Right lobe of liver (tissue), 6 donors: ENCODE results near the gene AADAC. TPM values are rescaled to one million over a fixed set of nuclear protein-coding genes. Genes with fewer than 3 reads are reported as not detected.
"Not testable (repeated sequence)": the region's sequence is repeated elsewhere in the genome, so short reads cannot be mapped to it uniquely, and the experiment has no call there.

ENCODE experiments used
- ATAC-seq, 4 donors: fragments of 200-7000 bp; cut with Tn5 transposase; one replicate each; pipeline ENCODE4 v1.9.1; 2020; ENCODE audit warnings: mild to moderate bottlenecking in 4 of 4, moderate library complexity in 4 of 4
- DNase-seq, 3 donors: peaks; one replicate each; pipeline ENCODE4 v3.0.0-alpha.2; 2020
- H3K27ac ChIP-seq, 3 donors: fragments of 200-600 bp; one replicate each; pipeline ENCODE4 v1.8.0; 2022
- H3K27me3 ChIP-seq, 2 donors: fragments of 200-600 bp; one replicate each; pipeline ENCODE4 v1.8.0; 2022
- H3K36me3 ChIP-seq, 4 donors: fragments of 200-600 bp; sonication (generic) in 1 of 4; one replicate each; pipeline versions ENCODE4 v1.5.1 to v1.8.0; 2017 to 2022; ENCODE audit warnings: control low read depth in 1 of 4
- H3K4me1 ChIP-seq, 4 donors: fragments of 200-600 bp; sonication (generic) in 1 of 4; one replicate each; pipeline versions ENCODE4 v1.5.1 to v1.8.0; 2017 to 2022; ENCODE audit warnings: control low read depth in 1 of 4
- H3K4me3 ChIP-seq, 3 donors: fragments of 200-600 bp; one replicate each; pipeline ENCODE4 v1.8.0; 2022
- H3K9me3 ChIP-seq, 4 donors: fragments of 200-600 bp; sonication (generic) in 1 of 4; one replicate each; pipeline versions ENCODE4 v1.5.1 to v1.8.0; 2017 to 2022; ENCODE audit warnings: control low read depth in 1 of 4
- POLR2A ChIP-seq: fragments of 450-650 bp; IDR thresholded peaks from one replicate; pipeline ENCODE4 v1.6.1; 2017; ENCODE audit warnings: antibody characterized with exemption, mild to moderate bottlenecking
- WGBS: methylation state at CpG from one replicate; pipeline ENCODE4 v1.1.6; 2018; ENCODE audit warnings: low coverage, low lambda C conversion rate; ENCODE audit not compliant: insufficient coverage; ENCODE audit errors: missing lambda C conversion rate; 5-methylcytosine and 5-hydroxymethylcytosine counted together
- intact Hi-C, 2 donors: fragments of 100-400 bp; cut with DNase I; formaldehyde crosslinking; loops; one replicate each; pipeline versions ENCODE4 v1.11.2 to v1.14.1; 2022
- total RNA-seq, 6 experiments: library from RNA; depleted of rRNA in 2 of 6; stranded (reverse); fragments of >200 nt in 2 of 6; fragmentation: NEBNext Ultra II Directional in 3 of 6; extraction: Animal tissue kit (Norgen Biotek cat#: 25700) in 3 of 6; gene quantifications; one replicate each; pipeline versions ENCODE4 v1.1.0 to v1.2.4, GENCODE V29; 2016 to 2023
- TF ChIP-seq, protein P1 (sequence below), 4 donors: fragments of 200-600 bp in 3 of 4; fragments of 450-650 bp in 1 of 4; IDR thresholded peaks; one replicate each; pipeline versions ENCODE4 v1.5.1 to v1.8.0; 2016 to 2022; ENCODE audit warnings: antibody characterized with exemption in 4 of 4, mild to moderate bottlenecking in 2 of 4
- donor health status: DM: no; HTN: yes; CAD: no.
- donor health status: DM: no; HTN: no; CAD: no.
- donor health status: DM: no; HTN: no; CAD: no.
- donor health status: DM: no; HTN: yes; CAD: no.
- donor health status: DM: no; HTN: yes; CAD: no.

AADAC gene
- total RNA-seq, 6 experiments from 2014 or later = 160 to 275 (median 229) TPM

DNA sequence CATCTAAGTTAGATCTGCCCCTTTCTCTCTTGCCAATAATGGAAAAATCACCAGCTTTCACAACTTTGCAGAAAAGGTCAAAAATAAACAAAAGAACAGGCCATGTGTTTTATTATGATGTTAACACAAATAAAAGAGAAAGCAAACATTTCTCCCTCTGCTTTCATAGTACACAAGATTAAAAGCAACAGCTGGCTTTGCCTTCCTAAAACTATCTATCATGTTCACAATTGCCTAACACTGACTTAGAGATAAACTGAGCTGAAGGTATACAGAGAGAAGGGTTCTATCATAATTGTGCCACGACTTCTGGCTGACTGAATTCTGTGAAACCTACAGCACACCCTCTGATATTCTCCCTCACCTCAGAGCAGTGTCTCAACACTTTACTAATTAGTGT, 29.4 kb downstream of the AADAC start:
- Histone ChIP-seq H3K4me3 (no peak overlapping the region), H3K27me3 (no peaks in the 10 kb centered on the region), H3K4me1 (peaks cover 0 to 23% (median 1%) of the 10 kb centered on the region in 4 donors), H3K27ac (peak overlapping the region in 1 of 3 donors; percentile 47), H3K36me3 (no peaks in the 10 kb centered on the region), H3K9me3 (no peaks in the 10 kb centered on the region)
- DNase-seq (no peak), ATAC-seq (peak; percentile 82 to 92 (median 87))
- WGBS = 8% methylated on average over 1 of the region's 1 CpG
- intact Hi-C loops = loop anchor here in 1 of 2 donors (10.0 kb wide), 1 partner anchor 398 kb away; no protein-coding TSS in a partner anchor
- no peak for TF ChIP-seq POLR2A
- TF ChIP-seq, protein P1, sequence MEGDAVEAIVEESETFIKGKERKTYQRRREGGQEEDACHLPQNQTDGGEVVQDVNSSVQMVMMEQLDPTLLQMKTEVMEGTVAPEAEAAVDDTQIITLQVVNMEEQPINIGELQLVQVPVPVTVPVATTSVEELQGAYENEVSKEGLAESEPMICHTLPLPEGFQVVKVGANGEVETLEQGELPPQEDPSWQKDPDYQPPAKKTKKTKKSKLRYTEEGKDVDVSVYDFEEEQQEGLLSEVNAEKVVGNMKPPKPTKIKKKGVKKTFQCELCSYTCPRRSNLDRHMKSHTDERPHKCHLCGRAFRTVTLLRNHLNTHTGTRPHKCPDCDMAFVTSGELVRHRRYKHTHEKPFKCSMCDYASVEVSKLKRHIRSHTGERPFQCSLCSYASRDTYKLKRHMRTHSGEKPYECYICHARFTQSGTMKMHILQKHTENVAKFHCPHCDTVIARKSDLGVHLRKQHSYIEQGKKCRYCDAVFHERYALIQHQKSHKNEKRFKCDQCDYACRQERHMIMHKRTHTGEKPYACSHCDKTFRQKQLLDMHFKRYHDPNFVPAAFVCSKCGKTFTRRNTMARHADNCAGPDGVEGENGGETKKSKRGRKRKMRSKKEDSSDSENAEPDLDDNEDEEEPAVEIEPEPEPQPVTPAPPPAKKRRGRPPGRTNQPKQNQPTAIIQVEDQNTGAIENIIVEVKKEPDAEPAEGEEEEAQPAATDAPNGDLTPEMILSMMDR (IDR thresholded peaks at IDR 0.05) = no peak

DNA sequence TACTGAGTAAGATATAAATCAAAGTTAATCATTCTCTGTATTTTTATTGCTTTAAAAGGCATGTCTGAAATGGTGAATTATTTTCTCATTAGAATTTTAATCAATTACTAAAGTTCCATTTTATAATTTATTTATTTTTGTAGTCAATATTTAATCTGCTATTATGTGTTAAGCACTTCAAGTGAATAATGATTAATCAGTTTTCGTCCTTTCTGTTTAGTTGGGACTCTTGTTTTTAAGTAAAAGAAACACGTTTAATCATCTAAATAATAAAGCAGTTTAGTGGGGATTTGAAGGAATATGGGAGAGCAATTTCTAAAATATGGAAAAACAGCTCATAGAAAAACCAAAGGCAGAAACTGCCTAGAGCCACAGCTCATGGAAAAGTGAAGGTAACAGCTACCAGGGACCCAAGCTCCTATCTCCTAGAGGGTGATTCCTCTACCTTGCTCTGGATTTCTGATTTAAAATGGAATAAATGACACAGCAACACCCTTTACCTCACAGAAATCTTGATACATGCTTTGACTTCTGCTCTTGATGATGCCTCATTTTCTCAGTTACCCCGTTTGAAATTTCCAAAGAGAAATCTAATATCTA, 31.5 kb downstream of the AADAC start:
- DNase-seq (no peak), ATAC-seq (peak; percentile 36 to 61 (median 48))
- H3K4me3 ChIP-seq = peak overlapping the region in 1 of 3 donors; percentile 18
- H3K36me3 ChIP-seq = no peaks in the 10 kb centered on the region
- no peaks in the 10 kb centered on the region for H3K9me3 ChIP-seq
- no peaks in the 10 kb centered on the region for H3K27me3 ChIP-seq
- H3K27ac ChIP-seq = peak overlapping the region in 2 of 3 donors; percentile 13 to 48
- TF ChIP-seq, protein P1 (IDR thresholded peaks at IDR 0.05) = no peak
- TF ChIP-seq POLR2A = no peak
- WGBS = 18% methylated on average over 3 of the region's 3 CpGs
- peaks cover 0 to 23% (median 0%) of the 10 kb centered on the region in 4 donors for H3K4me1 ChIP-seq
- intact Hi-C loops = loop anchor here in 1 of 2 donors (10.0 kb wide), 1 partner anchor 401 kb away; no protein-coding TSS in a partner anchor

DNA sequence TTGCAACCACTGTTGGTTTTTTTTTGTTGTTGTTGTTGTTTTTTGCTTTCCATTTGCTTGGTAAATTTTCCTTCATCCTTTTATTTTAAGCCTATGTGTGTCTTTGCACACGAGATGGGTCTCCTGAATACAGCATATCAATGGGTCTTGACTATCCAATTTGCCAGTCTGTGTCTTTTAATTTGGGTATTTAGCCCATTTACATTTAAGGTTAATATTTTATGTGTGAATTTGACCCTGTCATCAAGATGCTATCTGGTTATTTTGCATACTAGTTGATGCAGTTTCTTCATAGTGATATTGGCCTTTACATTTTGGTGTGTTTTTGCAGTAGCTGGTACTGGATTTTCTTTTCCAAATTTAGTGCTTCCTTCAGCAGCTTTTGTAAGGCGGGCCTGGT, 36.1 kb downstream of the AADAC start:
- H3K4me1 ChIP-seq, intact Hi-C loops, H3K9me3 ChIP-seq, ATAC-seq, H3K27me3 ChIP-seq, H3K27ac ChIP-seq, H3K4me3 ChIP-seq, H3K36me3 ChIP-seq, DNase-seq: not testable (repeated sequence)
- WGBS = 75% methylated on average over 2 of the region's 2 CpGs

DNA sequence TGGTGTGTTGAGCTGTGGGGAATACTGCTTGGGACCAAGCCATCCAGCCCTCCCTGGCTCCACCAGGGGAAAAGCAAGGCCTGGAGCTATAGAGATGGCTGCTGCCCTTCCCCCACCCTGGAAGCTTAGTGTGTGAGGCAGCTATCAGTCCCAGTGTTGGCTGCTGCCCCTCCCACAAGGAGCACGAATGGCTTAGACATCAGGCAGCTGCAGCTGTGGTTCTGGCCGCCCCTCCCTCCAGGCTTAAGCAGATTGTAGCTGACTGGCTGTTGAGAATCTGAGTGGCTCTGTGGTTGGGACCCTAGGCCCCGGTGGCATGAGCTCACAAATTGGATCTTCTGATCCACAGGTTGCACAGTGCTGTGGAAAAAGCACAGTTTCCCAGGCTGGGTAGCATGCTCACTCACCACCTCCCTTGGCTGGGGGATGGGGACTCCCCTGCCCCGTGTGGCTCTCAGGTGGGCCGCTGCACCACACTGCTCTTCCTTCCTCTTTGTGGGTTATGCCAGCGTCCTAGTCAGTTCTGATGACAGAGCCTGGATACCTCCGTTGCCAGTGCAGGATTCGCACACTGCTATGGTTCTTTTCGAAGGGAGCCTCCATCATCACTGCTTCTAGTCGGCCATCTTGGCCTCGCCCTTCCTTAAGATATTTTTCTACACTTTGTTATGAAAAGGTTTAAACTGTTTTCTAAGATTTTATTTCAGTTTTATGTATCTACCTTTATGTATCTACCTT, 38.3 kb downstream of the AADAC start:
- no peak for DNase-seq
- no peak for ATAC-seq
- intact Hi-C loops = no loop called here

More for the DNA sequence above, 38.3 kb downstream of the AADAC start:
- no peaks in the 10 kb centered on the region for H3K27me3 ChIP-seq
- H3K9me3 ChIP-seq = no peaks in the 10 kb centered on the region
- no peak overlapping the region for H3K27ac ChIP-seq
- no peaks in the 10 kb centered on the region for H3K36me3 ChIP-seq
- no peak overlapping the region for H3K4me3 ChIP-seq
- TF ChIP-seq POLR2A = no peak
- TF ChIP-seq, protein P1 (IDR thresholded peaks at IDR 0.05) = no peak
- H3K4me1 ChIP-seq = no peaks in the 10 kb centered on the region
- 90% methylated on average over 5 of the region's 11 CpGs for WGBS
